Lower leg skin (tissue), 3 donors: ENCODE results near the gene CRYBG2.

Experiments
- POLR2A ChIP-seq, 2 donors: fragments of 450-650 bp; IDR thresholded peaks; one replicate each; pipeline ENCODE4 v1.6.1; 2016 to 2017; ENCODE audit warnings: antibody characterized with exemption in 2 of 2, mild to moderate bottlenecking in 1 of 2, moderate library complexity in 1 of 2
- TF ChIP-seq, protein P1 (sequence below), 3 donors: fragments of 450-650 bp; IDR thresholded peaks; one replicate each; pipeline ENCODE4 v1.5.1; 2016; ENCODE audit warnings: antibody characterized with exemption in 3 of 3, mild to moderate bottlenecking in 3 of 3, moderate library complexity in 2 of 3

DNA sequence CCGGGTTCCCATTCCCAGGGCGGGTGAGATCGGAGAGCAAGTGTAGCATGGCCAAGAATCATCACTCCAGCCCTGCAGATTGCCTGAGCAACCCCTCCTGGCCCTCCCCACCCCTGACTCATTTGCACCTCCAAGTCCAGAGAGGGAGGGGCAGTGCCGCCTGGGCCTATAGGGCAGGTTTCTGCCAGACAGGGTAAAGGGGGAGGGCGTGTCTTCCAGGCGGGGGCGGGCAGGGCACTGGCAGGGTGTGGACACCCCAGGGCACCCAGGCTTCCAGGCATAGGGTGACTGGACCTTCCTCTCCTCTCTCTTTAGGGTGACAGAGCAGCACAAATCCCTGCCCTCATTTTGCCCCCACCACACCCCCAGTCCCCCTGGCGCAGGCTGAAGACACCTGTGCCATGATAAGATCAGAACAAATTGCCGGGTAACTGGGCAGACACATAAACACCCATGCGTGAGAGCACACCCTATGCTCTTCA lies 3.2 kb upstream of the CRYBG2 start:
- TF ChIP-seq, protein P1, sequence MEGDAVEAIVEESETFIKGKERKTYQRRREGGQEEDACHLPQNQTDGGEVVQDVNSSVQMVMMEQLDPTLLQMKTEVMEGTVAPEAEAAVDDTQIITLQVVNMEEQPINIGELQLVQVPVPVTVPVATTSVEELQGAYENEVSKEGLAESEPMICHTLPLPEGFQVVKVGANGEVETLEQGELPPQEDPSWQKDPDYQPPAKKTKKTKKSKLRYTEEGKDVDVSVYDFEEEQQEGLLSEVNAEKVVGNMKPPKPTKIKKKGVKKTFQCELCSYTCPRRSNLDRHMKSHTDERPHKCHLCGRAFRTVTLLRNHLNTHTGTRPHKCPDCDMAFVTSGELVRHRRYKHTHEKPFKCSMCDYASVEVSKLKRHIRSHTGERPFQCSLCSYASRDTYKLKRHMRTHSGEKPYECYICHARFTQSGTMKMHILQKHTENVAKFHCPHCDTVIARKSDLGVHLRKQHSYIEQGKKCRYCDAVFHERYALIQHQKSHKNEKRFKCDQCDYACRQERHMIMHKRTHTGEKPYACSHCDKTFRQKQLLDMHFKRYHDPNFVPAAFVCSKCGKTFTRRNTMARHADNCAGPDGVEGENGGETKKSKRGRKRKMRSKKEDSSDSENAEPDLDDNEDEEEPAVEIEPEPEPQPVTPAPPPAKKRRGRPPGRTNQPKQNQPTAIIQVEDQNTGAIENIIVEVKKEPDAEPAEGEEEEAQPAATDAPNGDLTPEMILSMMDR (IDR thresholded peaks at IDR 0.05), result no peak
- TF ChIP-seq POLR2A (IDR thresholded peaks at IDR 0.05), result no peak
